ENCODE measurements around the gene DNAJC1. TPM values are rescaled to one million over a fixed set of nuclear protein-coding genes. Genes with fewer than 3 reads are reported as not detected.

Gene DNAJC1
- total and polyA plus RNA-seq, 4 donors = 21.2 to 48.1 (median 32.5) TPM

DNA sequence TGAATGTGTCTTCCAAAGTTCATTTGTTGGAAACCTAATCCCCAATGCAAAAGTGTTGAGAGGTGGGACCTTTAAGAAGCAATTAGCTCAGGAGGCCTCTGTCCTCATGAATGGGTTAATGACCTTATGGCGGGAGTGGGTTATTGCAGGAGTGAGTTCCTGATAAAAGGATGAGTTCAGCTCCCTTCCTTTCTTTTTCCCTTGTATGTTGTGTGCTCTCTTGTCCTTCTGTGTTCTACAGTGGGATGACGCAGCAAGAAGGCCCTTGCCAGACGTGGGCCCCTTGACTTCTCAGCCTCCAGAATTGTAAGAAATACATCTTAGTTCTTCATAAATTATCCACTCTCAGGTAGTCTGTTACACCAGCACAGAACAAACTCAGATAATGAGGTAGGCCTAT, 206.0 kb downstream of the DNAJC1 start:
- H3K27ac ChIP-seq (ENCODE audit: low read depth in 1 of 2, low read length in 2 of 2) = no peak overlapping the region
- no peaks in the 10 kb centered on the region for H3K27me3 ChIP-seq (ENCODE audit: control insufficient read depth in 4 of 4, insufficient read depth in 4 of 4, low read length in 3 of 4)
- no peak overlapping the region for H3K4me3 ChIP-seq (ENCODE audit: low read depth in 1 of 3, low read length in 3 of 3)
- no peak for DNase-seq (ENCODE audit: low spot score)
- TF ChIP-seq FOXA1 (IDR thresholded peaks at IDR 0.05) = no peak
- TF ChIP-seq, protein P1, sequence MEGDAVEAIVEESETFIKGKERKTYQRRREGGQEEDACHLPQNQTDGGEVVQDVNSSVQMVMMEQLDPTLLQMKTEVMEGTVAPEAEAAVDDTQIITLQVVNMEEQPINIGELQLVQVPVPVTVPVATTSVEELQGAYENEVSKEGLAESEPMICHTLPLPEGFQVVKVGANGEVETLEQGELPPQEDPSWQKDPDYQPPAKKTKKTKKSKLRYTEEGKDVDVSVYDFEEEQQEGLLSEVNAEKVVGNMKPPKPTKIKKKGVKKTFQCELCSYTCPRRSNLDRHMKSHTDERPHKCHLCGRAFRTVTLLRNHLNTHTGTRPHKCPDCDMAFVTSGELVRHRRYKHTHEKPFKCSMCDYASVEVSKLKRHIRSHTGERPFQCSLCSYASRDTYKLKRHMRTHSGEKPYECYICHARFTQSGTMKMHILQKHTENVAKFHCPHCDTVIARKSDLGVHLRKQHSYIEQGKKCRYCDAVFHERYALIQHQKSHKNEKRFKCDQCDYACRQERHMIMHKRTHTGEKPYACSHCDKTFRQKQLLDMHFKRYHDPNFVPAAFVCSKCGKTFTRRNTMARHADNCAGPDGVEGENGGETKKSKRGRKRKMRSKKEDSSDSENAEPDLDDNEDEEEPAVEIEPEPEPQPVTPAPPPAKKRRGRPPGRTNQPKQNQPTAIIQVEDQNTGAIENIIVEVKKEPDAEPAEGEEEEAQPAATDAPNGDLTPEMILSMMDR (IDR thresholded peaks at IDR 0.05; ENCODE audit: low read depth, low read length, missing input control) = no peak
- H3K36me3 ChIP-seq (ENCODE audit: control insufficient read depth in 4 of 4, insufficient read depth in 3 of 4, low read depth in 1 of 4, low read length in 3 of 4) = peaks cover 0 to 2% (median 0%) of the 10 kb centered on the region in 4 donors
- H3K9ac ChIP-seq (ENCODE audit: low read depth in 1 of 2, low read length in 2 of 2) = no peak overlapping the region
- WGBS = 93% methylated on average over 3 of the region's 3 CpGs
- H3K4me1 ChIP-seq (ENCODE audit: control insufficient read depth in 4 of 4, insufficient read depth in 4 of 4, low read length in 3 of 4) = no peaks in the 10 kb centered on the region
- no peaks in the 10 kb centered on the region for H3K9me3 ChIP-seq (ENCODE audit: control insufficient read depth in 4 of 4, low read length in 3 of 4)

DNA sequence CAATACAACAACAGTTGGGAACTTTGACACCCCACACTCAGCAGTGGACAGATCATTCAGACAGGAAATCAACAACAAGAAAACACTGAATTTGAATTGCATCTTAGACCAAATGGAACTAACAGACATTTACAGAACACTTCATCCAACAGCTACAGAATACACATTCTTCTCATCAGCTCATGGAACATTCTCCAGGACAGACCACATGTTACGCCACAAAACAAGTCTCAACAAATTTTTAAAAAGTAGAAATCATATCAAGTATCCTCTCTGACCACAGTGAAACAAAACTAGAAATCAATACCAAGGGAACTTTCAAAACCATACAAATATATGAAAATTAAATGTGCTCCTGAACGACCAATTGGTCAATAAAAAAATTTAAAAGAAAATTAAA, 212.3 kb downstream of the DNAJC1 start:
- Histone ChIP-seq H3K9me3 (ENCODE audit: control insufficient read depth in 4 of 4, low read length in 3 of 4) (peaks cover 0 to 2% (median 0%) of the 10 kb centered on the region in 4 donors), H3K4me1 (ENCODE audit: control insufficient read depth in 4 of 4, insufficient read depth in 4 of 4, low read length in 3 of 4) (no peaks in the 10 kb centered on the region), H3K36me3 (ENCODE audit: control insufficient read depth in 4 of 4, insufficient read depth in 3 of 4, low read depth in 1 of 4, low read length in 3 of 4) (no peaks in the 10 kb centered on the region), H3K27me3 (ENCODE audit: control insufficient read depth in 4 of 4, insufficient read depth in 4 of 4, low read length in 3 of 4) (no peaks in the 10 kb centered on the region), H3K4me3 (ENCODE audit: low read depth in 1 of 3, low read length in 3 of 3) (no peak overlapping the region), H3K9ac (ENCODE audit: low read depth in 1 of 2, low read length in 2 of 2) (no peak overlapping the region), H3K27ac (ENCODE audit: low read depth in 1 of 2, low read length in 2 of 2) (no peak overlapping the region)
- DNase-seq (ENCODE audit: low spot score) = no peak
- WGBS = 96% methylated on average over 2 of the region's 2 CpGs
- no peak for TF ChIP-seq TAF1 (conservative IDR thresholded peaks at IDR 0.05)
- no peak for TF ChIP-seq HNF4G (IDR thresholded peaks at IDR 0.05)
- no peak for TF ChIP-seq FOXA2 (IDR thresholded peaks at IDR 0.05)
- TF ChIP-seq, protein P2, sequence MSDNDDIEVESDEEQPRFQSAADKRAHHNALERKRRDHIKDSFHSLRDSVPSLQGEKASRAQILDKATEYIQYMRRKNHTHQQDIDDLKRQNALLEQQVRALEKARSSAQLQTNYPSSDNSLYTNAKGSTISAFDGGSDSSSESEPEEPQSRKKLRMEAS (IDR thresholded peaks at IDR 0.05) = no peak
- TF ChIP-seq FOXA1 (IDR thresholded peaks at IDR 0.05) = no peak
- no peak for TF ChIP-seq SP1 (IDR thresholded peaks at IDR 0.05)
- no peak for TF ChIP-seq RAD21 (IDR thresholded peaks at IDR 0.05)

DNA sequence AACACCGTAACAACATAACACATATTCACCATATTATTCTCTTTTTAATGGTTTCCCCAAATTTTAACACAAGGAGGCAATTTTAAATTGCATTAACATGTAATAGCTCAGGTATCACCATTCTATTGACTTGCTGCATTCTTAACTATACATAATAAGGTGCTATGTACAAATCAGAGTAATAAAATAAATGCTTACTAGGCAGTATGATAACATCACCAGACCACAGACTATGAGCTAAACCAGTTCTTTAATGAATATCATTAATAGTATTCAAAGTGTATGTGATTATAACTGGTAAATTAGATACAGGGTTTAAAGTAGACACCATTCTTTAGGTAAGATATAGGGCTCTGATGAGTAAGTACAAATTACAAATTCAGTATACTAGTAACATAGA, 226.6 kb downstream of the DNAJC1 start:
- no peaks in the 10 kb centered on the region for H3K4me1 ChIP-seq (ENCODE audit: control insufficient read depth in 4 of 4, insufficient read depth in 4 of 4, low read length in 3 of 4)
- no peaks in the 10 kb centered on the region for H3K9me3 ChIP-seq (ENCODE audit: control insufficient read depth in 4 of 4, low read length in 3 of 4)
- no peak overlapping the region for H3K4me3 ChIP-seq (ENCODE audit: low read depth in 1 of 3, low read length in 3 of 3)
- no peak for DNase-seq (ENCODE audit: low spot score)
- no peak overlapping the region for H3K9ac ChIP-seq (ENCODE audit: low read depth in 1 of 2, low read length in 2 of 2)
- H3K27ac ChIP-seq (ENCODE audit: low read depth in 1 of 2, low read length in 2 of 2) = no peak overlapping the region
- H3K27me3 ChIP-seq (ENCODE audit: control insufficient read depth in 4 of 4, insufficient read depth in 4 of 4, low read length in 3 of 4) = no peaks in the 10 kb centered on the region
- WGBS = 100% methylated on average over 1 of the region's 1 CpG
- TF ChIP-seq, protein P2 (IDR thresholded peaks at IDR 0.05) = no peak
- TF ChIP-seq YY1 (IDR thresholded peaks at IDR 0.05) = no peak
- TF ChIP-seq, protein P3, sequence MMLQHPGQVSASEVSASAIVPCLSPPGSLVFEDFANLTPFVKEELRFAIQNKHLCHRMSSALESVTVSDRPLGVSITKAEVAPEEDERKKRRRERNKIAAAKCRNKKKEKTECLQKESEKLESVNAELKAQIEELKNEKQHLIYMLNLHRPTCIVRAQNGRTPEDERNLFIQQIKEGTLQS (IDR thresholded peaks at IDR 0.05) = no peak
- TF ChIP-seq RAD21 (IDR thresholded peaks at IDR 0.05) = no peak
- no peak for TF ChIP-seq SP1 (IDR thresholded peaks at IDR 0.05)
- TF ChIP-seq, protein P1 (IDR thresholded peaks at IDR 0.05; ENCODE audit: low read depth, low read length, missing input control) = no peak
- TF ChIP-seq JUND (IDR thresholded peaks at IDR 0.05) = no peak
- no peak for TF ChIP-seq GABPA (IDR thresholded peaks at IDR 0.05 in 1 of 2, conservative IDR thresholded peaks at IDR 0.05 in 1 of 2)
- no peak for TF ChIP-seq TAF1 (conservative IDR thresholded peaks at IDR 0.05)
- TF ChIP-seq FOXA1 (IDR thresholded peaks at IDR 0.05) = no peak
- no peak for TF ChIP-seq EGR1 (IDR thresholded peaks at IDR 0.05; ENCODE audit: low read depth in 2 of 2)
- H3K36me3 ChIP-seq (ENCODE audit: control insufficient read depth in 4 of 4, insufficient read depth in 3 of 4, low read depth in 1 of 4, low read length in 3 of 4) = no peaks in the 10 kb centered on the region

All from liver (tissue), 9 donors.